HG03457 (cell line): ENCODE results near the gene ZBTB40.

Experiments used
- ATAC-seq: cut with Tn5 transposase; IDR thresholded peaks from one replicate; pipeline ENCODE4 v1.9.1; 2021; ENCODE audit warnings: moderate number of reproducible peaks; ENCODE audit not compliant: unreplicated experiment

ZBTB40 gene

GRCh38 chr1:22431965-22432364 lies 19.7 kb upstream of the ZBTB40 start:
- ATAC-seq = no peak

GRCh38 chr1:22434717-22435116 lies 16.9 kb upstream of the ZBTB40 start:
- no peak for ATAC-seq

GRCh38 chr1:22436948-22437347 lies 14.7 kb upstream of the ZBTB40 start:
- ATAC-seq = no peak

- ATAC-seq = no peak
Measured at GRCh38 chr1:22437573-22437972, 14.1 kb upstream of the ZBTB40 start.

GRCh38 chr1:22440582-22440981 lies 11.1 kb upstream of the ZBTB40 start:
- ATAC-seq = no peak

- no peak for ATAC-seq
Measured at GRCh38 chr1:22442212-22442894, 9.3 kb upstream of the ZBTB40 start.

GRCh38 chr1:22443332-22443731 lies 8.3 kb upstream of the ZBTB40 start:
- ATAC-seq = no peak

GRCh38 chr1:22444856-22445255 lies 6.8 kb upstream of the ZBTB40 start:
- no peak for ATAC-seq

GRCh38 chr1:22447621-22448111 lies 4.0 kb upstream of the ZBTB40 start:
- ATAC-seq = no peak

GRCh38 chr1:22449636-22450035 lies 2.0 kb upstream of the ZBTB40 start:
- ATAC-seq = no peak

GRCh38 chr1:22450351-22451021 lies 1.2 kb upstream of the ZBTB40 start:
- no peak for ATAC-seq

- ATAC-seq = peak; percentile 11
Measured at GRCh38 chr1:22452481-22452957, 868 bp downstream of the ZBTB40 start.

- ATAC-seq = no peak
Measured at GRCh38 chr1:22453181-22453580, 1.5 kb downstream of the ZBTB40 start.

GRCh38 chr1:22454476-22455056 lies 2.9 kb downstream of the ZBTB40 start:
- ATAC-seq = no peak

GRCh38 chr1:22457345-22457744 lies 5.7 kb downstream of the ZBTB40 start:
- no peak for ATAC-seq

GRCh38 chr1:22457836-22458235 lies 6.2 kb downstream of the ZBTB40 start:
- no peak for ATAC-seq

GRCh38 chr1:22461100-22461499 lies 9.4 kb downstream of the ZBTB40 start:
- ATAC-seq = no peak

- no peak for ATAC-seq
Measured at GRCh38 chr1:22461678-22462527, 10.3 kb downstream of the ZBTB40 start.

GRCh38 chr1:22462928-22463327 lies 11.3 kb downstream of the ZBTB40 start:
- ATAC-seq = no peak

GRCh38 chr1:22465015-22465565 lies 13.4 kb downstream of the ZBTB40 start:
- ATAC-seq = no peak

GRCh38 chr1:22465671-22466070 lies 14.0 kb downstream of the ZBTB40 start:
- ATAC-seq = no peak
